Common myeloid progenitor, CD34-positive (primary cell): ENCODE data around the gene SLC24A3.

Source experiments
- CTCF ChIA-PET: fragments of 350-600 bp; sonication (Branson Sonifier 250); formaldehyde crosslinking; loops from one replicate; lab custom pipeline; 2021; ENCODE audit warnings: antibody characterized with exemption; lab: Charles Lee
- POLR2A ChIA-PET: fragments of 350-600 bp; sonication (Branson Sonifier 250); formaldehyde crosslinking; loops from one replicate; lab custom pipeline; 2021; ENCODE audit warnings: antibody characterized with exemption; lab: Charles Lee
- DNase-seq, 3 donors: peaks; one replicate each; pipeline versions ENCODE4 v3.0.0 to v3.0.0-alpha.2; 2013
- H3K27ac ChIP-seq, 2 experiments: 1 replicate in 1 of 2; 2 replicates in 1 of 2; pipeline ENCODE4 v1.7.0; 2013; ENCODE audit warnings: inconsistent platforms in 2 of 2, low read length in 2 of 2, mild to moderate bottlenecking in 2 of 2, low read depth in 1 of 2, moderate library complexity in 1 of 2; ENCODE audit not compliant: severe bottlenecking in 2 of 2, insufficient read depth in 1 of 2, poor library complexity in 1 of 2
- H3K27me3 ChIP-seq, 5 experiments: replicated peaks in 2 of 5; 1 replicate in 3 of 5; 2 replicates in 2 of 5; pipeline versions ENCODE4 v1.6.1 to v1.7.0; 2013; ENCODE audit warnings: low read length in 4 of 5, mild to moderate bottlenecking in 2 of 5, moderate library complexity in 2 of 5, inconsistent platforms in 1 of 5; ENCODE audit not compliant: insufficient read depth in 5 of 5, control insufficient read depth in 4 of 5
- H3K36me3 ChIP-seq, 4 experiments: 1 replicate in 2 of 4; 2 replicates in 2 of 4; pipeline versions ENCODE4 v1.6.1 to v1.7.0; 2013; ENCODE audit warnings: low read length in 3 of 4, control low read depth in 1 of 4, mild to moderate bottlenecking in 1 of 4; ENCODE audit not compliant: control insufficient read depth in 4 of 4, insufficient read depth in 4 of 4
- H3K4me1 ChIP-seq, 4 experiments: 1 replicate in 3 of 4; 2 replicates in 1 of 4; pipeline versions ENCODE4 v1.6.1 to v1.7.1; 2013; ENCODE audit warnings: low read length in 3 of 4, mild to moderate bottlenecking in 3 of 4, control low read depth in 1 of 4, inconsistent platforms in 1 of 4, moderate library complexity in 1 of 4; ENCODE audit not compliant: control insufficient read depth in 4 of 4, insufficient read depth in 4 of 4; ENCODE audit errors: control extremely low read depth in 1 of 4
- H3K4me3 ChIP-seq, 7 experiments: 1 replicate in 4 of 7; 2 replicates in 3 of 7; pipeline versions ENCODE4 v1.5.1 to v1.7.0; 2013; ENCODE audit warnings: mild to moderate bottlenecking in 7 of 7, low read length in 6 of 7, moderate library complexity in 6 of 7, inconsistent platforms in 2 of 7, low read depth in 2 of 7, control low read depth in 1 of 7; ENCODE audit not compliant: insufficient read depth in 4 of 7, control insufficient read depth in 1 of 7; ENCODE audit errors: extremely low read depth in 1 of 7
- H3K9me3 ChIP-seq, 5 experiments: 1 replicate in 4 of 5; 2 replicates in 1 of 5; pipeline versions ENCODE4 v1.6.1 to v1.7.1; 2013; ENCODE audit warnings: low read length in 4 of 5, mild to moderate bottlenecking in 2 of 5, inconsistent platforms in 1 of 5, low read depth in 1 of 5, moderate library complexity in 1 of 5; ENCODE audit not compliant: control insufficient read depth in 4 of 5, insufficient read depth in 2 of 5; ENCODE audit errors: control extremely low read depth in 1 of 5
- WGBS: methylation state at CpG from one replicate; pipeline ENCODE4 v1.1.5; 2013; ENCODE audit not compliant: insufficient coverage; 5-methylcytosine and 5-hydroxymethylcytosine counted together

SLC24A3 gene

GRCh38 chr20:19275038-19275629 is 62.7 kb downstream of the SLC24A3 start:
- no peaks in the 10 kb centered on the region for H3K27me3 ChIP-seq
- H3K9me3 ChIP-seq, result no peaks in the 10 kb centered on the region
- no peak overlapping the region for H3K27ac ChIP-seq
- no peak overlapping the region for H3K4me3 ChIP-seq
- WGBS, result 64% methylated on average over 3 of the region's 3 CpGs
- peak; percentile 19 to 54 (median 26) for DNase-seq
- no peaks in the 10 kb centered on the region for H3K36me3 ChIP-seq
- ChIA-PET POLR2A (no interaction called here), CTCF (no interaction called here)
- H3K4me1 ChIP-seq, result peaks cover 2 to 7% (median 3%) of the 10 kb centered on the region in 4 experiments

GRCh38 chr20:19275630-19276071 is 63.2 kb downstream of the SLC24A3 start:
- Histone ChIP-seq H3K27ac (no peak overlapping the region), H3K4me3 (no peak overlapping the region), H3K36me3 (no peaks in the 10 kb centered on the region), H3K27me3 (no peaks in the 10 kb centered on the region), H3K4me1 (peaks cover 2 to 7% (median 3%) of the 10 kb centered on the region in 4 experiments), H3K9me3 (no peaks in the 10 kb centered on the region)
- CTCF ChIA-PET, result no interaction called here
- peak in 1 of 3 donors; percentile 10 for DNase-seq
- 36% methylated on average over 3 of the region's 7 CpGs for WGBS
- POLR2A ChIA-PET, result no interaction called here

GRCh38 chr20:19277381-19277780 is 64.9 kb downstream of the SLC24A3 start:
- no peak for DNase-seq
- Histone ChIP-seq H3K36me3 (no peaks in the 10 kb centered on the region), H3K27ac (no peak overlapping the region), H3K4me1 (peaks cover 2 to 7% (median 3%) of the 10 kb centered on the region in 4 experiments), H3K9me3 (no peaks in the 10 kb centered on the region), H3K27me3 (no peaks in the 10 kb centered on the region), H3K4me3 (no peak overlapping the region)
- CTCF ChIA-PET, result interaction anchor here (0.7 kb wide), 1 partner anchor 36 kb away, joined by 4 read pairs; no protein-coding TSS in a partner anchor
- POLR2A ChIA-PET, result interaction anchor here (0.6 kb wide), 1 partner anchor 158 kb away, joined by 6 read pairs; no protein-coding TSS in a partner anchor
- 100% methylated on average over 1 of the region's 1 CpG for WGBS

GRCh38 chr20:19283490-19284025 is 71.1 kb downstream of the SLC24A3 start:
- no peaks in the 10 kb centered on the region for H3K4me1 ChIP-seq
- H3K36me3 ChIP-seq, result no peaks in the 10 kb centered on the region
- DNase-seq, result no peak
- WGBS, result 92% methylated on average over 5 of the region's 6 CpGs
- POLR2A ChIA-PET, result interaction anchor here (0.7 kb wide), 1 partner anchor 33 kb away, joined by 3 read pairs; no protein-coding TSS in a partner anchor
- no peak overlapping the region for H3K4me3 ChIP-seq
- CTCF ChIA-PET, result interaction anchor here (2.7 kb wide), 1 partner anchor 15 kb away, joined by 6 read pairs; no protein-coding TSS in a partner anchor
- no peaks in the 10 kb centered on the region for H3K27me3 ChIP-seq
- no peaks in the 10 kb centered on the region for H3K9me3 ChIP-seq
- H3K27ac ChIP-seq, result no peak overlapping the region

- 71% methylated on average over 1 of the region's 3 CpGs for WGBS
These were observed 72.1 kb downstream of the SLC24A3 start for GRCh38 chr20:19284400-19285178.

GRCh38 chr20:19285436-19285835 is 73.0 kb downstream of the SLC24A3 start:
- Histone ChIP-seq H3K4me1 (no peaks in the 10 kb centered on the region), H3K36me3 (no peaks in the 10 kb centered on the region), H3K9me3 (no peaks in the 10 kb centered on the region), H3K27ac (no peak overlapping the region), H3K4me3 (no peak overlapping the region), H3K27me3 (no peaks in the 10 kb centered on the region)
- POLR2A ChIA-PET, result no interaction called here
- WGBS, result 100% methylated on average over 1 of the region's 2 CpGs
- DNase-seq, result no peak
- CTCF ChIA-PET, result interaction anchor here (0.8 kb wide), 1 partner anchor 211 kb away, joined by 3 read pairs; no protein-coding TSS in a partner anchor

More at GRCh38 chr20:19284400-19285178, 72.1 kb downstream of the SLC24A3 start:
- POLR2A ChIA-PET, result interaction anchor here (0.5 kb wide), 1 partner anchor 212 kb away, joined by 3 read pairs; no protein-coding TSS in a partner anchor
- Histone ChIP-seq H3K4me1 (no peaks in the 10 kb centered on the region), H3K27ac (no peak overlapping the region), H3K27me3 (no peaks in the 10 kb centered on the region), H3K4me3 (no peak overlapping the region), H3K36me3 (no peaks in the 10 kb centered on the region), H3K9me3 (no peaks in the 10 kb centered on the region)
- DNase-seq, result no peak
- CTCF ChIA-PET, result interaction anchor here (2.7 kb wide), 1 partner anchor 16 kb away, joined by 6 read pairs; no protein-coding TSS in a partner anchor
